Activated CD8-positive, alpha-beta memory T cell treated with anti-CD3 and anti-CD28 coated beads for 1 hour (primary cell): Measurements from ENCODE around the gene FAM204A.

Source experiments
- DNase-seq, 2 donors: peaks; one replicate each; pipeline ENCODE4 v3.0.0-alpha.2; 2020; ENCODE audit warnings: low read depth in 1 of 2; ENCODE audit errors: extremely low read depth in 1 of 2

The FAM204A gene

DNA sequence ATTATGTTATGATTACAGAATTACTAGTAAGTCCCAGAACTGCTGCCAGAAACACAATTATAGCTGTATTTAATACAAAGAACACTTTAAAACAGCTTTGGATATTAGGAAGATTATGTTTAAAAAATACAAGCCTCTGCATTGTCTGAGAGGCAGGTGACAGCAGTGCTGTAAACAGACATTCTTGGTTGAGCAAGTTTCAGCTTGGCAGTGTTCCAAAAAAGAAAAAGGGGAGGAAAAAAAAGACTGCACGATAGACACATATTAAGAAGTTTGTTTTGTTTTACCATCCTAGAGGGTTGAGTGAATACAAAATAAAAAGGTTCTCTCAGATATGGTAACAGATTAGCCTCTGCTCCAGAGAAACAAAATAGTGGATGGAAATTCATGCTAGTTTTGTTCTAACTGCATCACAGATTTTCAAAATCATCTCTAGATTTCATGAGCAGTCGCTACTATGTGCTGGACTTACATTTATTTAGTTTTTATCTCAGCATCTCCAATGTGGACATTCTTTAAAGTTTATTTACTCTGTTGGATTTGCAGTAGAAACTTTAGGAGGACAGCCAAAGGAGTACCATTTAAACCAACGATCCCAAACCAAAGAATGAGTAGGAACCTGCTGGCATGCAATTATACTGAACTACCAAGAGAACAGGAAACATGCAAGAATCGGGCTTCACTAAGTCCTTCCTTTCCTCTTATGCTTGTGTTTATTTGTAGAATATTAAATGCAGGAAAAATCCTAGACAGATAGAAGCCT, 9.0 kb downstream of the FAM204A start:
- no peak for DNase-seq

DNA sequence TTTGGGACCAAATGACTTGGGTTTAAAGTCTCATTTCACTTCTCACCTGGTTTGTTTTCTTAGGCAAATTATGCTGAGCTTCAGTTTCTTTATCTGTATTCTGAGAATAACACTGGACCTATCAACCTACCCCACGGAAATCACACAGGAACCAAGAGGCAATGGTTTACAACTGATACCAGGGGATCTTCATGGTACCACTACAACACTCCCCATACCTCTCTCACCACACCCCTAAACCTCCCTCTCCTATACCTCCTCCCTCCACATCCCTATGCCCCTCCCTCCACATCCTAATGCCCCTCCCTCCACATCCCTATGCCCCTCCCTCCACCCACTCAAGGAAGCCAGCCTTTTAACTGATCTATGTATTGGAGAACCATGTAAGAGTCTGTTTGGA, 9.9 kb downstream of the FAM204A start:
- DNase-seq = no peak

DNA sequence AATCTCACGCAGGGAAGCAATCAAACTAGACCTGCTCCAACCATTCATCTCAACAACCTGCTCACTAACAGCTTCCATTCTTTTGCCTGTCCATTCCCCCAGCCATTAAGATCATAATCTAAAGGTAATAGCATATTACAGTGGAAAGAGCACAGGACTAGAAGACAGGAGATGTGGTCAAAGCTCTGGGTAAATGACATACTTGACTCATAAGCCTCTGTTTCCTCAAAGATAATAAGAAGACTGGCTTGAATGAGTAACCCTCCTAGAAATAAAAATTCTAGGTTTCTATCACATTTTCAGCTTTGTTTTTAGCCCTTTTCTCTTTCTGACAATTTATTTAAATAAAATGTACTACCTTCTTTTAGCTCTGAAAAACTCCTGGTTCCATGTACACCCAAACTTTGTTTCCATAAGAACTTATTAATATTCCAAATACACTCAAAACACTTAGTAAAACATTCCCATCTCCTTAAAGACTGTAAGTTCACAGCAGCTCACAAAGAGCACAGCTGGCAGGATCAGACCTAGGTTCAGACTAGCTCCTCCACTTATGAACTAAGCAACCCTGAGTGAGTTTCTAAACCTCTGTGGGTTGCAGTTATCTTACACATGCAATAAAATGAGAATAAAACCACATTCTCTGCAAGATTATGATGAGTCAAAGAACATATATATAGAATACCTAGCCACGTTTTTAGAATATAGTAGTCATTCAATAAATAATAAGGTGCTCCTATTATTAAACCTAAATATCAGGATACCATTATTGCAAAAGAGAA, 11.6 kb downstream of the FAM204A start:
- no peak for DNase-seq

DNA sequence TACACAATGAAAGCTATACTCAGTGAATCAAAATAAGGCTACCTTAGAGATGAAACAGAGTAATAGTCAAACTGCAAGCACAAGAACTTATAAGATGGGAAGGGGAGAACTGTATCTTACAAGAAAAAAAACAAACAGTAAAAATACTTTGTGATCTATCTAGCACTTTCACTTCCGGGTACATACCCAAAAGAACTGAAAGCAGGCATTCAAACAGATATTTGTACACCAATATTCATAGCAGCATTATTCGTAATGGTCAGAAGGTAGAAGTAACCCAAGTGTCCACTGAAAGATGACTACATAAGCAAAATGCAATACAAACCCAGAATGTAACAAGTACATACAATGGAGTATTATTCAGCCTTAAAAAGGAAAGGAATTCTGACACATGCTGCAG, 18.0 kb downstream of the FAM204A start:
- no peak for DNase-seq

DNA sequence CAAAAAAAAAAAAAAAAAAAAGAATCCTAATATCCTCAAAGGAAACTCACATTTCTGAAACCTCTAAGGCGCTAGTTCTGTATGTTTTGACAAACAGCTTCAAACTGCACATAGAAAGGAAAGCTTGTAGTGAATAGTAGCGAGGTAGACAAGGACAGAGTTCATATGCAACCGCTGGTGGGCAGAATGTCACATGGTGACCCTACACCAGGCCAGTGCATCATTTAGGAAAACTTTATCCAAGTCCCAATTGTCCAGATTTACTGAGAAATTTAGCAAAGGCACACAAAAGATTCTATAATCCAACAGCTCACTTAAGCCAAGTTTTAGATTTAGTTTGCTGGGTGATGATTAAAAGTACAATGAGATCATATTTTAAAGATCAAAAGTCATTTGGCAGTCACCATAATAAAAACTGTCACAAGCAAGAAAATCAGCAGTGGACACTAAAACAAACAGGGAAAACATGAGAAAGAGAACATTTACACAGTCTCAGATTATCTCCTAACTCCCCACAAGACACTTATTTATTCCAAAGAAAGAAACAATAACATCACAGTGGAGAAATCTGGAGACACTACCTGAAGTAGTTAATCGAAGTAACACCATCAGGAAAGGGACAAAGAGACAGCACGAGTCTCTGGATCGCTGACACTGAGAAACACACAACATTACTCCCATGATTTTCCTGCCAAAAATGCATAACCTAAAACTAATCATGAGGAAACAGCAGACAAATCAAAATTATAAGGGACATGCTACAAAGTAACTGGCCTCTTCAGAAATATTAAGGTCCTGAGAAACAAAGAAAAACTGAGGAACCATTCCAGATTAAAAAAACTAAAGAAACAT, 20.2 kb downstream of the FAM204A start:
- no peak for DNase-seq

DNA sequence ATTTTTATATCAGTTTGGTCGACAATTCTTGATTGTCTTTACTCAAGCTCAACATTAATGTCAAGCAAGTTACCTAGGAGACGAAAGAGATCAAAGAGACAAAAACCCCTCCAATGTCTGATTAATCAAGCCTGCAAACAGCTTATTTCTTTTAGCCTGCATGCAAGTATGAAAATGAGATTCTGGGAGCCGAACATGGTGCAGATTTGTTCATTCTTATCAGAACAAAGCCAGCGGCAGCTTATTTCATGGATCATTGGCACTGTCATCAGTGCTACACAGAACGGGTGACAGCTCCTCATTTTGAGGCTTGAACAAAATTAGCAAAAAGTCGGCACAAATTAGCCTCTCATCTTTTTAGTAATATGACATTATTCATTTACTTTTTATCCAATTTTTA, 26.5 kb downstream of the FAM204A start:
- DNase-seq = no peak

DNA sequence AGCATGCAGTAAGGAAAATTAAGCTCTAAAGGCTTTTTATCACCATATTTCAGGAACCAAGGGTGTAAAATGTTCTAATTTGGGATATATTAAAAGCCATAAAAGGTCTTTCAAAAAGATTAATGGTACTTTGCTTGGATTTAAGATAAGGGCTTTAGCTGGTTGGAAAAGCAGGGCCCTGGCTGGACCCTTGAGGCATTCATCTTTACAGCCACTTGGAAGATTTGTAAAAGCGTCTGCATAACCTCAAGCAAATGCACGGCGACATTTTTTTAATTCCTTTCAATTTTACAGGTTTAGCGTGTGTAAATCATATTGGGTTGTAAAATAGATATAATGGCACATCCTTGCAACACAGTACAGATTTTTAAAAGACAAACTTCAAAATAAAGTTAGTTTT, 27.2 kb downstream of the FAM204A start:
- no peak for DNase-seq

DNA sequence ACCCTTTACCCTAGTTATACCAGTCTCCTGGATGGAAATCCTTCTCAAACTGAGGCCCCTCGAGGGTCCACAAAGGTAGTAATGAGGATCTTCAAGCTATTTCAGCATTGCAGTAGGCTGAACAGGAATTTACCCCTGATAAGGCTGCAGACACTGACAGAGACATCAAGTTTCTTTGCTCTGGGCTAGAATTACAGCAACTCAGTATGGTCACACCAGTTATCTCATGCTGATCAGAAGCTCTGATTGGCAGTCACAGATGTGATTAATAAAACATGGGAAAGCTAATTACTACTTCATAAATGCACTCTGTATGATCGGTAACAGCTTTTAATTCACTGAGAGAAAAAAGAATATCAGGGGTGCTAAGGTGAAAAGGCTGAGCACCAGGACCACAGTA, 30.6 kb downstream of the FAM204A start:
- no peak for DNase-seq

DNA sequence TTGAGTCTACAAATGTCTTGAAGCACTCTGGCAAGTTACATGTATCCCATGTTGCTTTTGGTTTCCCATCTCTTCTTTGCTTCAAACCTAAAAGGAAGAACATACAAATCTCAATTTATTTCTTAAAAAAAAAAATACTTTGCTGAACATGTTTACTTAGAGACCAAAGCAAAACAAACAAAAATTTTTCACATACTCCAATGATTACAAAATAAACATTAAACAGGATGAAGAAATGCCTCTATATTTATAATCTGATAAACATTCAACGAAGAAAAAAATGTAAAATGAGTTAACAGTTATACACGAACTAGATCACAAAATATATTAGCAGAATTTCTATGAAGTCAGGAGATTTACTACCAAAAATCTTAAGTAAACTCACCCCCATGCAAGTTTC, 31.3 kb downstream of the FAM204A start:
- DNase-seq = no peak

DNA sequence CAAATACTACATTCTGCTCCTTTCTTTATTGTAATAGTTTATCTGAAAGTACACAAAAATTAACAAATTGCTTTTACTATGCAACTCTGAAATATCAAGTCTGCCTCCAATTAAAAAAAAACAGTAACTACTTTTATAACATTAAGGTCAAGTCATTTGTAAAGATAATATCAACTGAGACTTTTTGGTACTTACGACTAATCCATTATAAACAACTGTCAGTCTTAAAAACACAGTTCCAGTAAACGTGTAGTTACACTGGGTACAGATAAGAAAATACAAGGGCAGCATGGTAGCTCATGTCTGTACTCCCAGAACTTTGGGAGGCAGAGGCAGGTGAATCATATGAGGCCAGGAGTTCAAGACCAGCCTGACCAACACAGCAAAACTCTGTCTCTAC, 32.2 kb downstream of the FAM204A start:
- DNase-seq = no peak

DNA sequence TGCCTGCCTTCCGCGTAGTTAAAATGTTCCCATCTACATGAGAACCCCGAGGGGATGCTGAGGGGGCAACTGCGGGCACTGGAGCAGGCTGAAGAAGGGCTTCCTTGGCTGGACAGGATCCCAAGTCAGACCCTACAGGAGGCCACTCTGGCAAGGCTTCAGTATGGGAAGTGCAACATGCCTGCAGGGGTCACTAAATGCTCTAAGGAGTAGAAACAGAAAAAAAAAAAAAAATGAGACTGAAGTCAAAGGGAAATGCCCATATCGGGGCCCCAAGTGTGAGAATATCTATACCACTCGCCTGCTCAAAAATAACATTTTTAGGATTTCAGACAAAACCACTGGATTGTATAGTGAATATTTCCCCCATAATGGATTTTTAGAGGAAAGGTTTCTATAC, 33.5 kb downstream of the FAM204A start:
- DNase-seq = no peak

DNA sequence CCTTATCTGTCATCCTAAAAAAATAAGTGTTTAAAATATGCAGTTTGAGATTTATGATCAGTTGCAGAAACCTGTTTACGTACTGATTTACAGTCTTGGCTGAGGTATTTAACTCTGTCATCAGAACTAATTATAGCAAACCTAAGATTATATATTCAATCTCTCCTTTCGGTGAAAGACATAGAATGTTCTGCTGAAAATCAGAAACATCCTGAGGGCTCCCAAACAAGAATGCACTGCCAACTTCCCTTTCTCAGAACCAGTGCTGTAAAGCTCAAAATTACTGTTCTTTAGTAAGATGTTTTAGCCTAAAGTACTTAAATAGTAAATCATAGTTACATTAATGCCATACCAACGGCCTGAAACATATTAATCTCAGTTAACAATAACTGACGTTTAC, 34.3 kb downstream of the FAM204A start:
- no peak for DNase-seq

DNA sequence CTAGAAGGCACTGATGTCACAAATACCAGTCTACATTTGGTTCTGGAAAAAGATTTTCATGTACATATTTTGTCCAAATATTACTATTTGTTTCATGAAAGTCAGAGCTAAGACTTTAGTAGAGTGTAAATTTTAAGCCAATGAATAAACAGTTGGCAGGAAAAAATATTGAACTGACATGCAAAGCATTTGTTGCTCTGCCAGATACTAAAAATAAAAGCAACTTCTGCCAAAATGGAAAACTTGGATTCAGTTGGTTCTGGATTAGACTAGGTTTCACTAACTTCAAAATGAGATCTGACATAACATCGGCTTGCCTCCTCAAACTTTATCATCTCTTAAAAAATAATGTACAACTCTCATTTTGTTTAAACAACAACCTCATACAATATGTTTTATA, 34.9 kb downstream of the FAM204A start:
- DNase-seq = no peak

DNA sequence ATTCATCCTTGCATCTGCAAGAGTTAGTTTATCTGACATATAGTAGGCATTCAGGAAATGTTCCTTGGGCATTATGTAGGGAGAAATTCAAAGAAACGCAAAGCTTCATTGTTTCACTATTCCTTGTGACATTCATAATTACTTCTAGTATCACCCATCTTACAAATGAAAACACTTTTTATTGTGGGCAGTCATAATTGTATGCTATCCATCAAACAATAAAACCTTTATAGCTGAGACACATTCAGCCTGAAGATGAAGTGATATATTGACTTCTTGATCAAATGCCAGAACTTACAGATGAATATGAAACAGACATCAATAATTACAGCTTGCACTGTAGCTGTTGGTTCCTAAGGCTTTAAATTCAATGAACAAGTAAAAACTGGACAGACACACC, 36.4 kb downstream of the FAM204A start:
- DNase-seq = no peak

DNA sequence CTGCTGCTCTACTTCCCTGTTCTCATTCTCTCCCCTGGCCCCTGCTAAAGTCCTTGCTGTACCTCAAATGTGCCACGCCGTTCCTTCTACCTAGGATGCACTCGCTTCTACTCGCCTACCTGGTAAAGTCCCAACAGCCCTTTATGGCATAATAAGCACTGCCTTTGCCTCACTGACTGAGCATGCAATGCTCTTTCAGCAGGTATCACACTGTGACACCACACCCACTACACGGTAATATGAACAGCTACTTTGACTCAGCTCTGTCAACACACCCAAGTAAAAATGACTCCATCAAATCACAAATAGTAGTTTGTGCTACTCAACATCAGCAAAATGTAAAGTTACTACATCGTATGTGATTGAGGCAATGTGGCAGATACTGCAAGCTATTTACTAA, 37.6 kb downstream of the FAM204A start:
- DNase-seq = no peak

DNA sequence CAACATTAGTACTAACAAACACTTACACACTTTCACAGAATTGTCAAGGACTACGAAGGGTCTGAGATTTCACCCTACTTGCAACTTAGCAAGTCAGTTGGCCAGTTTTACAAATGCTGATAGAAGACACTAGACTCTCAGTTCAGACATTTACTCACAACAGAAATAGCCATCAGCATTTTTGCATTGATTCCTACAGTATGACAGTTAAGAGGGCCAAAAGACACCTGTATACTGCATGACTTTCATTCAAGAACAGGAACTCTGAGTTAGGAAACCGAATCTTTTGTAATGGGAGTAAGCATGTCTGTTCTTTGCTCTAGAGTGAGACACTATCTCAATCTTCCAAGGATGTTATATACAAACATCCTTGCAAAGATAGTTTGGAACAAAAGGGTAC, 40.9 kb downstream of the FAM204A start:
- DNase-seq = no peak

DNA sequence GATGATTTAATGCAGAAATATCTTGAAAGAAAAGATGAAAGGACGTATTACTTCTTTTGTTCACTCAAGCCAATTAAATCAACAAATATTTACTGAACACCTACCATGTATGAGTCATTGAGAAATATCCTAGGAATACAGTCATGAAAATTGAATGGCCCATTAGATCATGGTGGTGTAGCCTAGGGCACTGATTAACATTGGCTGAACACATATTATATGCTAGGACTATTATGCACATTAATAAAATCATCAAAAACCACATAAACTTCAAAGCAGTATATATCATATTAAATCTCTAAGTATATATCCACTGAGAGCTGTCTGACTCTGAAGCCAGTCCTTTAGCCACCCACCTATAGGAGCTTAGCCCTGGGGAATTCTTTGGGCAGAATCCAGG, 41.8 kb downstream of the FAM204A start:
- DNase-seq = no peak

DNA sequence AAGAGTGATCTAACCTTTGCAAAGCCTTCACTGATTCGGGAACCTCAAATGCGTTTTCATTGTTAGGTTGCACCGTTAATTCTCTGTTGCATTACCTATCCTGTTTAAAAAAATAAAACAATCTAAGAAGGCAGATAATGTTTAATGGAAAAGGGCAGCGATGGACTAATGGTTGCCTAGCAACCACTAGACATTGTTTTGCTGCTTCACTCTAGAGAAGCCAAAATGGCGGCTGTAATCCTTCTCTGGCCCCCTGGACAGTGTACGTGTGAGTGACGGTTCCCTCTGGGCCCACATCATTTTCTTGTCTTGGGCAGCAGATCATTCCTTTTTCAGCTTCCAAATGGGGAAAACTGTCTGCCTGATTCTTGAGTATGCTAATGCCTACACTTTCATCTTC, 43.3 kb downstream of the FAM204A start:
- DNase-seq = no peak

DNA sequence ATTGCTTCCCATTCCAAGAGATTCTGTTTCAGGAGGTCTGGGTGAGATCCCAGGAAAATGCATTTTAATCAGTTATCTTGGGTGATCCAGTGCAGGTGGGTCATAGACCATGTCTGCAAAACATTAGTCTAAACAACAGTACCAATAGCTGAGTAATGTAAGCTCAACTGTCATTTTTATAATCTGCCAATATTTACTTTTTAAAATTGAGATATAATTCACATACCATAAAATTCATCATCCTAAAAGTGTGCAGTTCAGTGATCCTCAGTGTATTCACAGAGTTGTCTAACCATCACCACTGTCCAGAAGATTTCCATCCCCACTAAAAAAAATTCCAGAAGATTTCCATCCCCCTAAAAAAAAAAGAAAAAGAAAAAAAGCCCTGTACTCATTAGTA, 51.0 kb downstream of the FAM204A start:
- DNase-seq = no peak

DNA sequence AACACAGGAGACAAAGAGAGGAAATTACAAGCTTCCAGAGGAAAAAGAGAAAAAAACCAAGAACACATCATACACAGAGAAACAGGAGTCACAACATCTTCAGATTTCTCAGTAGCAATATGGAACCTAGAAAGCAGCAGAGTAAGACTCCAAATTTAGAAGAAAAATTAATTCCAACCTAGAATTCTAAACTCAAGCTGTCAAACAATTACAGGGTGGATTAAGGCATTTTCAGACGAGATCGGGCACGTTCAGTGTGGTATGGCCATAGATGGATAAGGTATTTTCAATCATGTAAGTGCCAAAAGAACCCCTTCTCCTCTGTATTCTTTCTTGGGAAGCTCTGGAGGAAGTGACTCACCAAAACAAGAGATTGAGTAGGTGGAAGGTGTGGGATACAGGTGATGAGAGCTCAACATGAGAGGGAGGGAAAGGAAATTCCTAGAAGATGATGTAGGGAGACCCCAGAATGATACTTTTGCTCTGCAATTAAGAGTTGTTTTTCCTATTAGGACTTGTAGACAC, 51.6 kb downstream of the FAM204A start:
- DNase-seq = no peak

DNA sequence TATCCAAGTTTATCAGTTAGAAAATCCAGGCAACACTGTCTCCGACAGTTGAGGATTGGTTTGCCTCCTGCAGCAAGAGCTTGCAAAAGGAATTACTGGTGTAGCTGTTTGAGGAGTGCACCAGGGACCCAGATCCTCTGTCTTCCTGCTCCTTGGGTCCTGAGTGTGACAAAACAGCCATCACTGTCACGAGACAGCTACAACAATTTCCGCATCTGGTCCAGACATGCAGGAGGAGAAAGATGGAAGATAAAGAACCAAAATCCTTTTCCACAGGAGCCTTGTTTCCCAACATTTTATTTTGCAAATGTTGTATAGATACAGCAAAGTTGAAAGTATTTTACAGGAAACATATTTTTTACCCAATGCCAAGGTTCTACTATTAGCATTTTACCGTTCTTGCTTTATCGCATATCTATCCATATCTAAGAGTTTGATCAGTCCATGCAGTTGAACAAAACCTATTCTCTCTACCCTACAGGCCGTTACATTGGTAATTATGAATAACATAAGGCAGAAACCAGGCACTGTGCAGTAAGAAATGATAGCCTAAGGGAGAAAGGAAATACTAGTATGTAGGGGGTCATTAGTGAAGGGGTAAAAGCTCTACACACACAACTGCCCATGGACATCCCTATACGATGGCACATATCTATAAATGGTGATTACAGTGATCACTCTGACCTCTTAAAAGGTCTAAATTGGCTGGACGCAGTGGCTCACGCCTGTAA, 54.9 kb downstream of the FAM204A start:
- no peak for DNase-seq
